Neural progenitor cell (in vitro differentiated cells): ENCODE data around the gene CAMK2N1. TPM values are rescaled to one million over a fixed set of nuclear protein-coding genes. Genes with fewer than 3 reads are reported as not detected.

Experiments used
- DNase-seq: peaks from one replicate; pipeline ENCODE4 v3.0.0-alpha.2; 2016; ENCODE audit warnings: low spot score
- H2AFZ ChIP-seq: fragments of 200-600 bp; sonication (generic); replicated peaks from 2 replicates; pipeline ENCODE4 v1.6.1; 2016; ENCODE audit warnings: antibody characterized with exemption
- H3F3A ChIP-seq: fragments of 200-600 bp; sonication (generic); 2 replicates; pipeline ENCODE4 v1.6.1; 2016; ENCODE audit warnings: antibody characterized with exemption, low read depth
- H3K27ac ChIP-seq: fragments of 200-600 bp; sonication (generic); 2 replicates; pipeline ENCODE4 v1.5.1; 2016; ENCODE audit warnings: mild to moderate bottlenecking
- H3K27me3 ChIP-seq: fragments of 200-600 bp; sonication (generic); 2 replicates; pipeline ENCODE4 v1.6.1; 2016; ENCODE audit warnings: mild to moderate bottlenecking, moderate library complexity
- H3K36me3 ChIP-seq: fragments of 200-600 bp; sonication (generic); 2 replicates; pipeline ENCODE4 v1.5.1; 2016
- H3K4me1 ChIP-seq: fragments of 200-600 bp; sonication (generic); 2 replicates; pipeline ENCODE4 v1.6.1; 2016; ENCODE audit warnings: mixed run types
- H3K4me2 ChIP-seq: fragments of 200-600 bp; sonication (generic); 2 replicates; pipeline ENCODE4 v1.6.1; 2016
- H3K4me3 ChIP-seq: fragments of 200-600 bp; sonication (generic); 2 replicates; pipeline ENCODE4 v1.5.1; 2016
- H3K79me2 ChIP-seq: fragments of 200-600 bp; sonication (generic); 2 replicates; pipeline ENCODE4 v1.6.1; 2016; ENCODE audit warnings: low read depth
- H3K9ac ChIP-seq: fragments of 200-600 bp; sonication (generic); 2 replicates; pipeline ENCODE4 v1.6.1; 2016
- H3K9me3 ChIP-seq: fragments of 200-600 bp; sonication (generic); 2 replicates; pipeline ENCODE4 v1.5.1; 2016; ENCODE audit warnings: low read depth
- H4K20me1 ChIP-seq: fragments of 200-600 bp; sonication (generic); 2 replicates; pipeline ENCODE4 v1.6.1; 2016; ENCODE audit warnings: low read depth
- H3K27ac Mint-ChIP-seq: 3 replicates; pipeline ENCODE4 v1.8.0; 2021; ENCODE audit warnings: mixed read lengths
- H3K27me3 Mint-ChIP-seq: 2 replicates; pipeline ENCODE4 v1.8.0; 2022; ENCODE audit warnings: low read depth, mild to moderate bottlenecking, inconsistent platforms, moderate library complexity, mixed read lengths; ENCODE audit not compliant: insufficient read depth
- H3K36me3 Mint-ChIP-seq: 3 replicates; pipeline ENCODE4 v1.8.0; 2021; ENCODE audit warnings: mixed read lengths
- H3K4me1 Mint-ChIP-seq: 3 replicates; pipeline ENCODE4 v1.8.0; 2021; ENCODE audit warnings: mixed read lengths
- H3K4me3 Mint-ChIP-seq: 3 replicates; pipeline ENCODE4 v1.8.0; 2021; ENCODE audit warnings: mild to moderate bottlenecking, moderate library complexity, mixed read lengths
- H3K9me3 Mint-ChIP-seq: 3 replicates; pipeline ENCODE4 v1.8.0; 2020; ENCODE audit warnings: mixed read lengths
- CTCF ChIP-seq: fragments of 200-600 bp; sonication (generic); IDR thresholded peaks from 2 replicates; pipeline ENCODE4 v1.5.1; 2017; ENCODE audit warnings: antibody characterized with exemption, mild to moderate bottlenecking
- EZH2 ChIP-seq: fragments of 200-600 bp; sonication (generic); IDR thresholded peaks from 2 replicates; pipeline ENCODE4 v1.6.1; 2017; ENCODE audit warnings: antibody characterized with exemption, mild to moderate bottlenecking, moderate library complexity
- EZH2phosphoT487 ChIP-seq: fragments of 200-600 bp; sonication (generic); IDR thresholded peaks from 2 replicates; pipeline ENCODE4 v1.6.1; 2017; ENCODE audit warnings: antibody characterized with exemption
- total RNA-seq: library from RNA; depleted of rRNA; stranded (reverse); fragments of >200 nt; gene quantifications from 2 replicates; pipeline ENCODE4 v1.2.3, GENCODE V29; 2015; ENCODE audit warnings: low replicate concordance

Gene CAMK2N1
- total RNA-seq, 1 donor from 2014 or later = 11.4 TPM

- H3K9me3 Mint-ChIP-seq = no peaks in the 10 kb centered on the region
- Histone ChIP-seq H3K27me3 (no peaks in the 10 kb centered on the region), H3K9me3 (no peaks in the 10 kb centered on the region), H3K4me2 (no peak overlapping the region), H3F3A (peaks cover 24% of the 10 kb centered on the region), H2AFZ (no peak overlapping the region), H3K36me3 (no peaks in the 10 kb centered on the region), H4K20me1 (no peaks in the 10 kb centered on the region), H3K9ac (no peak overlapping the region), H3K4me3 (no peak overlapping the region), H3K4me1 (peaks cover 37% of the 10 kb centered on the region), H3K79me2 (no peaks in the 10 kb centered on the region), H3K27ac (no peak overlapping the region)
- H3K4me1 Mint-ChIP-seq = peaks cover 39% of the 10 kb centered on the region
- no peak for DNase-seq
- no peaks in the 10 kb centered on the region for H3K36me3 Mint-ChIP-seq
- no peak overlapping the region for H3K4me3 Mint-ChIP-seq
- TF ChIP-seq EZH2 (no peak), EZH2phosphoT487 (no peak), CTCF (no peak)
- peaks cover 12% of the 10 kb centered on the region for H3K27me3 Mint-ChIP-seq
- no peak overlapping the region for H3K27ac Mint-ChIP-seq
Observed at GRCh38 chr1:20446796-20447195, 39.2 kb downstream of the CAMK2N1 start.

- no peaks in the 10 kb centered on the region for H4K20me1 ChIP-seq
- H3K4me2 ChIP-seq = no peak overlapping the region
- no peak overlapping the region for H2AFZ ChIP-seq
- H3K4me1 ChIP-seq = peaks cover 37% of the 10 kb centered on the region
- peaks cover 24% of the 10 kb centered on the region for H3F3A ChIP-seq
- H3K9me3 ChIP-seq = no peaks in the 10 kb centered on the region
- peaks cover 39% of the 10 kb centered on the region for H3K4me1 Mint-ChIP-seq
- no peaks in the 10 kb centered on the region for H3K36me3 ChIP-seq
- H3K4me3 ChIP-seq = no peak overlapping the region
- no peak overlapping the region for H3K27ac ChIP-seq
- no peaks in the 10 kb centered on the region for H3K27me3 ChIP-seq
- peaks cover 12% of the 10 kb centered on the region for H3K27me3 Mint-ChIP-seq
- TF ChIP-seq EZH2phosphoT487 (no peak), CTCF (no peak), EZH2 (no peak)
- H3K36me3 Mint-ChIP-seq = no peaks in the 10 kb centered on the region
- peak overlapping the region; percentile 83 for H3K27ac Mint-ChIP-seq
- DNase-seq = no peak
- no peak overlapping the region for H3K9ac ChIP-seq
- H3K79me2 ChIP-seq = no peaks in the 10 kb centered on the region
- H3K4me3 Mint-ChIP-seq = no peak overlapping the region
- H3K9me3 Mint-ChIP-seq = no peaks in the 10 kb centered on the region
Observed at GRCh38 chr1:20445956-20446355, 40.1 kb downstream of the CAMK2N1 start.

GRCh38 chr1:20443703-20444586, 42.1 kb downstream of the CAMK2N1 start:
- Mint-ChIP-seq H3K4me3 (no peak overlapping the region), H3K9me3 (no peaks in the 10 kb centered on the region), H3K36me3 (no peaks in the 10 kb centered on the region), H3K27ac (peak overlapping the region; percentile 87), H3K4me1 (peaks cover 33% of the 10 kb centered on the region), H3K27me3 (peaks cover 12% of the 10 kb centered on the region)
- DNase-seq = peak; percentile 61
- H3K4me2 ChIP-seq = peak overlapping the region; percentile 23
- no peak overlapping the region for H3K27ac ChIP-seq
- no peak overlapping the region for H2AFZ ChIP-seq
- no peak overlapping the region for H3K4me3 ChIP-seq
- H4K20me1 ChIP-seq = no peaks in the 10 kb centered on the region
- no peak overlapping the region for H3K9ac ChIP-seq
- no peak for TF ChIP-seq EZH2
- TF ChIP-seq EZH2phosphoT487 = no peak
- TF ChIP-seq CTCF = no peak
- H3K4me1 ChIP-seq = peaks cover 32% of the 10 kb centered on the region
- no peaks in the 10 kb centered on the region for H3K9me3 ChIP-seq
- H3K79me2 ChIP-seq = no peaks in the 10 kb centered on the region
- H3K36me3 ChIP-seq = no peaks in the 10 kb centered on the region
- H3F3A ChIP-seq = peaks cover 18% of the 10 kb centered on the region
- no peaks in the 10 kb centered on the region for H3K27me3 ChIP-seq
